Liver (tissue), 9 donors: ENCODE data around the gene SIX4. TPM values are rescaled to one million over a fixed set of nuclear protein-coding genes. Genes with fewer than 3 reads are reported as not detected.

Source experiments
- DNase-seq: peaks from one replicate; pipeline ENCODE4 v3.0.0-alpha.2; 2017; ENCODE audit warnings: low spot score
- H3K27ac ChIP-seq, 2 donors: one replicate each; pipeline ENCODE4 v1.7.0; 2013; ENCODE audit warnings: inconsistent platforms in 2 of 2, low read length in 2 of 2, control low read depth in 1 of 2, low read depth in 1 of 2, mild to moderate bottlenecking in 1 of 2
- H3K27me3 ChIP-seq, 4 donors: one replicate each; pipeline versions ENCODE4 v1.6.1 to v1.7.0; 2013; ENCODE audit warnings: low read length in 3 of 4, inconsistent platforms in 1 of 4, mild to moderate bottlenecking in 1 of 4, moderate library complexity in 1 of 4; ENCODE audit not compliant: control insufficient read depth in 4 of 4, insufficient read depth in 4 of 4
- H3K36me3 ChIP-seq, 4 donors: one replicate each; pipeline versions ENCODE4 v1.6.1 to v1.7.0; 2013; ENCODE audit warnings: low read length in 3 of 4, mild to moderate bottlenecking in 3 of 4, low read depth in 1 of 4, moderate library complexity in 1 of 4; ENCODE audit not compliant: control insufficient read depth in 4 of 4, insufficient read depth in 3 of 4
- H3K4me1 ChIP-seq, 4 donors: one replicate each; pipeline versions ENCODE4 v1.6.1 to v1.7.0; 2013; ENCODE audit warnings: low read length in 3 of 4, mild to moderate bottlenecking in 3 of 4, moderate library complexity in 1 of 4; ENCODE audit not compliant: control insufficient read depth in 4 of 4, insufficient read depth in 4 of 4
- H3K4me3 ChIP-seq, 3 donors: one replicate each; pipeline versions ENCODE4 v1.6.1 to v1.7.0; 2013; ENCODE audit warnings: low read length in 3 of 3, control low read depth in 1 of 3, low read depth in 1 of 3, mild to moderate bottlenecking in 1 of 3
- H3K9ac ChIP-seq, 2 donors: one replicate each; pipeline ENCODE4 v1.7.0; 2013; ENCODE audit warnings: low read length in 2 of 2, mild to moderate bottlenecking in 2 of 2, moderate library complexity in 2 of 2, control low read depth in 1 of 2, low read depth in 1 of 2
- H3K9me3 ChIP-seq, 4 donors: one replicate each; pipeline versions ENCODE4 v1.6.1 to v1.7.0; 2013; ENCODE audit warnings: low read length in 3 of 4; ENCODE audit not compliant: control insufficient read depth in 4 of 4
- EGR1 ChIP-seq, 2 donors: IDR thresholded peaks; 2 replicates each; pipeline ENCODE4 v1.6.1; 2016 to 2018; ENCODE audit warnings: antibody characterized with exemption in 2 of 2, low read depth in 2 of 2
- FOXA1 ChIP-seq: IDR thresholded peaks from 2 replicates; pipeline ENCODE4 v1.6.1; 2016; ENCODE audit warnings: antibody characterized with exemption
- FOXA2 ChIP-seq: IDR thresholded peaks from 2 replicates; pipeline ENCODE4 v1.6.1; 2016; ENCODE audit warnings: antibody characterized with exemption
- GABPA ChIP-seq, 2 donors: IDR thresholded peaks in 1 of 2; conservative IDR thresholded peaks in 1 of 2; 2 replicates each; pipeline ENCODE4 v1.6.1; 2016; ENCODE audit warnings: antibody characterized with exemption in 2 of 2, mild to moderate bottlenecking in 1 of 2, moderate library complexity in 1 of 2
- HNF4A ChIP-seq, 2 donors: conservative IDR thresholded peaks; 2 replicates each; pipeline ENCODE4 v1.6.1; 2016; ENCODE audit warnings: antibody characterized with exemption in 2 of 2, mild to moderate bottlenecking in 2 of 2
- HNF4G ChIP-seq: IDR thresholded peaks from 2 replicates; pipeline ENCODE4 v1.6.1; 2016; ENCODE audit warnings: antibody characterized with exemption
- JUND ChIP-seq, 2 donors: IDR thresholded peaks; 2 replicates each; pipeline ENCODE4 v1.6.1; 2016; ENCODE audit warnings: antibody characterized with exemption in 2 of 2
- NR2F2 ChIP-seq: IDR thresholded peaks from 2 replicates; pipeline ENCODE4 v1.6.1; 2016; ENCODE audit warnings: antibody characterized with exemption
- RAD21 ChIP-seq, 2 donors: IDR thresholded peaks; 2 replicates each; pipeline ENCODE4 v1.6.1; 2016; ENCODE audit warnings: antibody characterized with exemption in 2 of 2, mild to moderate bottlenecking in 2 of 2
- RXRA ChIP-seq, 2 donors: IDR thresholded peaks; 2 replicates each; pipeline ENCODE4 v1.6.1; 2017 to 2018; ENCODE audit warnings: antibody characterized with exemption in 2 of 2, mild to moderate bottlenecking in 1 of 2
- SP1 ChIP-seq: IDR thresholded peaks from 2 replicates; pipeline ENCODE4 v1.6.1; 2018; ENCODE audit warnings: antibody characterized with exemption, mild to moderate bottlenecking
- TAF1 ChIP-seq: conservative IDR thresholded peaks from 2 replicates; pipeline ENCODE4 v1.6.1; 2016; ENCODE audit warnings: antibody characterized with exemption, mild to moderate bottlenecking
- YY1 ChIP-seq: IDR thresholded peaks from 2 replicates; pipeline ENCODE4 v1.6.1; 2016; ENCODE audit warnings: antibody characterized with exemption, mild to moderate bottlenecking
- WGBS: extraction: QIAGEN DNeasy Blood & Tissue Kit; methylation state at CpG from one replicate; pipeline ENCODE4 v1.1.7; 2013; 5-methylcytosine and 5-hydroxymethylcytosine counted together
- polyA plus RNA-seq, 2 donors: library from polyadenylated mRNA; stranded (reverse) in 1 of 2; unstranded in 1 of 2; fragments of 200-250 nt in 1 of 2; fragments of >200 nt in 1 of 2; fragmentation: Nextera tagmentation in 1 of 2; extraction: Ambion mirVana in 1 of 2; gene quantifications; one replicate each; pipeline versions ENCODE4 v1.2.1 to v1.2.3, GENCODE V29; 2013 to 2015
- total RNA-seq, 2 donors: library from RNA; depleted of rRNA; stranded (reverse); fragments of >200 nt; gene quantifications; one replicate each; pipeline ENCODE4 v1.2.3, GENCODE V29; 2014
- TF ChIP-seq, protein P1 (sequence below): IDR thresholded peaks from 2 replicates; pipeline ENCODE4 v1.6.1; 2016; ENCODE audit warnings: antibody characterized with exemption, mild to moderate bottlenecking
- TF ChIP-seq, protein P2 (sequence below): IDR thresholded peaks from 2 replicates; pipeline ENCODE4 v1.6.1; 2016; ENCODE audit warnings: antibody characterized with exemption
- TF ChIP-seq, protein P3 (sequence below): IDR thresholded peaks from 2 replicates; pipeline ENCODE4 v1.6.1; 2016; ENCODE audit warnings: antibody characterized with exemption
- TF ChIP-seq, protein P4 (sequence below): fragments of 150-350 bp; IDR thresholded peaks from 2 replicates; pipeline ENCODE4 v1.5.1; 2017; ENCODE audit warnings: improper control_type of control experiment, low read depth, low read length; ENCODE audit not compliant: missing input control
- TF ChIP-seq, protein P5 (sequence below): IDR thresholded peaks from 2 replicates; pipeline ENCODE4 v1.6.1; 2016; ENCODE audit warnings: antibody characterized with exemption
- donor health status: healthy.
- donor health status: healthy.
- donor health status: healthy.
- donor health status: healthy.
- donor health status: healthy.

The SIX4 gene
- total and polyA plus RNA-seq, 4 donors: 0.08 to 0.93 (median 0.13) TPM

DNA sequence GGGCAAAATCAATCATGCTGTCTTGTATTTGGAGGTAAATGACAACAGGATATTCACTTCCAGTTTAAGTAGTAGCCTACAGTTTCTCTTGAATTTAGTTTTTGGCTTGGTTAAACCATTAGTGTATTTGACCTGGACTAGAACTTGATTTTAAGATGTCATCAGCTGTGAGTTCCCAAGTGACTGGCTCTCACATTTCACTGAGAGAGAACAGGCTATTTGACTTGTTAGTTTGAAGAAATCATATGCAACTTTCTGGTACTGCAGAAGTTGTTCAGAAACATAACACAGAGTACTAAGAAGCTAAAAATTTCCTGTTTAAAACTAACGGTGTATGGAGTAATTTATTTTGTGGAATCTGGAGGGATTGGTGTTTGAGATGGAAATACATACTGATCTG, 32.7 kb upstream of the SIX4 start:
- no peak for TF ChIP-seq GABPA (IDR thresholded peaks at IDR 0.05 in 1 of 2, conservative IDR thresholded peaks at IDR 0.05 in 1 of 2)
- no peak for TF ChIP-seq RXRA (IDR thresholded peaks at IDR 0.05)
- TF ChIP-seq JUND (IDR thresholded peaks at IDR 0.05): no peak
- TF ChIP-seq, protein P1, sequence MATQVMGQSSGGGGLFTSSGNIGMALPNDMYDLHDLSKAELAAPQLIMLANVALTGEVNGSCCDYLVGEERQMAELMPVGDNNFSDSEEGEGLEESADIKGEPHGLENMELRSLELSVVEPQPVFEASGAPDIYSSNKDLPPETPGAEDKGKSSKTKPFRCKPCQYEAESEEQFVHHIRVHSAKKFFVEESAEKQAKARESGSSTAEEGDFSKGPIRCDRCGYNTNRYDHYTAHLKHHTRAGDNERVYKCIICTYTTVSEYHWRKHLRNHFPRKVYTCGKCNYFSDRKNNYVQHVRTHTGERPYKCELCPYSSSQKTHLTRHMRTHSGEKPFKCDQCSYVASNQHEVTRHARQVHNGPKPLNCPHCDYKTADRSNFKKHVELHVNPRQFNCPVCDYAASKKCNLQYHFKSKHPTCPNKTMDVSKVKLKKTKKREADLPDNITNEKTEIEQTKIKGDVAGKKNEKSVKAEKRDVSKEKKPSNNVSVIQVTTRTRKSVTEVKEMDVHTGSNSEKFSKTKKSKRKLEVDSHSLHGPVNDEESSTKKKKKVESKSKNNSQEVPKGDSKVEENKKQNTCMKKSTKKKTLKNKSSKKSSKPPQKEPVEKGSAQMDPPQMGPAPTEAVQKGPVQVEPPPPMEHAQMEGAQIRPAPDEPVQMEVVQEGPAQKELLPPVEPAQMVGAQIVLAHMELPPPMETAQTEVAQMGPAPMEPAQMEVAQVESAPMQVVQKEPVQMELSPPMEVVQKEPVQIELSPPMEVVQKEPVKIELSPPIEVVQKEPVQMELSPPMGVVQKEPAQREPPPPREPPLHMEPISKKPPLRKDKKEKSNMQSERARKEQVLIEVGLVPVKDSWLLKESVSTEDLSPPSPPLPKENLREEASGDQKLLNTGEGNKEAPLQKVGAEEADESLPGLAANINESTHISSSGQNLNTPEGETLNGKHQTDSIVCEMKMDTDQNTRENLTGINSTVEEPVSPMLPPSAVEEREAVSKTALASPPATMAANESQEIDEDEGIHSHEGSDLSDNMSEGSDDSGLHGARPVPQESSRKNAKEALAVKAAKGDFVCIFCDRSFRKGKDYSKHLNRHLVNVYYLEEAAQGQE: no peak
- no peak for TF ChIP-seq FOXA2
- TF ChIP-seq, protein P2, sequence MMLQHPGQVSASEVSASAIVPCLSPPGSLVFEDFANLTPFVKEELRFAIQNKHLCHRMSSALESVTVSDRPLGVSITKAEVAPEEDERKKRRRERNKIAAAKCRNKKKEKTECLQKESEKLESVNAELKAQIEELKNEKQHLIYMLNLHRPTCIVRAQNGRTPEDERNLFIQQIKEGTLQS: no peak
- TF ChIP-seq RAD21 (IDR thresholded peaks at IDR 0.05): no peak
- TF ChIP-seq, protein P3, sequence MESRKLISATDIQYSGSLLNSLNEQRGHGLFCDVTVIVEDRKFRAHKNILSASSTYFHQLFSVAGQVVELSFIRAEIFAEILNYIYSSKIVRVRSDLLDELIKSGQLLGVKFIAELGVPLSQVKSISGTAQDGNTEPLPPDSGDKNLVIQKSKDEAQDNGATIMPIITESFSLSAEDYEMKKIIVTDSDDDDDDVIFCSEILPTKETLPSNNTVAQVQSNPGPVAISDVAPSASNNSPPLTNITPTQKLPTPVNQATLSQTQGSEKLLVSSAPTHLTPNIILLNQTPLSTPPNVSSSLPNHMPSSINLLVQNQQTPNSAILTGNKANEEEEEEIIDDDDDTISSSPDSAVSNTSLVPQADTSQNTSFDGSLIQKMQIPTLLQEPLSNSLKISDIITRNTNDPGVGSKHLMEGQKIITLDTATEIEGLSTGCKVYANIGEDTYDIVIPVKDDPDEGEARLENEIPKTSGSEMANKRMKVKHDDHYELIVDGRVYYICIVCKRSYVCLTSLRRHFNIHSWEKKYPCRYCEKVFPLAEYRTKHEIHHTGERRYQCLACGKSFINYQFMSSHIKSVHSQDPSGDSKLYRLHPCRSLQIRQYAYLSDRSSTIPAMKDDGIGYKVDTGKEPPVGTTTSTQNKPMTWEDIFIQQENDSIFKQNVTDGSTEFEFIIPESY: no peak
- TF ChIP-seq HNF4G: no peak
- TF ChIP-seq YY1: no peak
- TF ChIP-seq FOXA1: no peak
- TF ChIP-seq HNF4A (conservative IDR thresholded peaks at IDR 0.05): no peak
- TF ChIP-seq NR2F2: no peak
- TF ChIP-seq EGR1 (IDR thresholded peaks at IDR 0.05; ENCODE audit: low read depth in 2 of 2): no peak
- TF ChIP-seq, protein P4, sequence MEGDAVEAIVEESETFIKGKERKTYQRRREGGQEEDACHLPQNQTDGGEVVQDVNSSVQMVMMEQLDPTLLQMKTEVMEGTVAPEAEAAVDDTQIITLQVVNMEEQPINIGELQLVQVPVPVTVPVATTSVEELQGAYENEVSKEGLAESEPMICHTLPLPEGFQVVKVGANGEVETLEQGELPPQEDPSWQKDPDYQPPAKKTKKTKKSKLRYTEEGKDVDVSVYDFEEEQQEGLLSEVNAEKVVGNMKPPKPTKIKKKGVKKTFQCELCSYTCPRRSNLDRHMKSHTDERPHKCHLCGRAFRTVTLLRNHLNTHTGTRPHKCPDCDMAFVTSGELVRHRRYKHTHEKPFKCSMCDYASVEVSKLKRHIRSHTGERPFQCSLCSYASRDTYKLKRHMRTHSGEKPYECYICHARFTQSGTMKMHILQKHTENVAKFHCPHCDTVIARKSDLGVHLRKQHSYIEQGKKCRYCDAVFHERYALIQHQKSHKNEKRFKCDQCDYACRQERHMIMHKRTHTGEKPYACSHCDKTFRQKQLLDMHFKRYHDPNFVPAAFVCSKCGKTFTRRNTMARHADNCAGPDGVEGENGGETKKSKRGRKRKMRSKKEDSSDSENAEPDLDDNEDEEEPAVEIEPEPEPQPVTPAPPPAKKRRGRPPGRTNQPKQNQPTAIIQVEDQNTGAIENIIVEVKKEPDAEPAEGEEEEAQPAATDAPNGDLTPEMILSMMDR: no peak
- no peak for TF ChIP-seq SP1
- TF ChIP-seq TAF1: no peak
- TF ChIP-seq, protein P5, sequence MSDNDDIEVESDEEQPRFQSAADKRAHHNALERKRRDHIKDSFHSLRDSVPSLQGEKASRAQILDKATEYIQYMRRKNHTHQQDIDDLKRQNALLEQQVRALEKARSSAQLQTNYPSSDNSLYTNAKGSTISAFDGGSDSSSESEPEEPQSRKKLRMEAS: no peak
- peaks cover 0 to 5% (median 0%) of the 10 kb centered on the region in 4 donors for H3K4me1 ChIP-seq
- H3K27ac ChIP-seq: no peak overlapping the region
- H3K27me3 ChIP-seq: no peaks in the 10 kb centered on the region
- no peaks in the 10 kb centered on the region for H3K36me3 ChIP-seq
- no peak for DNase-seq
- 75% methylated on average over 1 of the region's 1 CpG for WGBS
- no peaks in the 10 kb centered on the region for H3K9me3 ChIP-seq
- no peak overlapping the region for H3K4me3 ChIP-seq
- H3K9ac ChIP-seq: no peak overlapping the region
